Glutamatergic neuron (in vitro differentiated cells): ENCODE results near the gene PPP1R12B. TPM values are rescaled to one million over a fixed set of nuclear protein-coding genes. Genes with fewer than 3 reads are reported as not detected.
"Not testable (repeated sequence)": the region's sequence is repeated elsewhere in the genome, so short reads cannot be mapped to it uniquely, and the experiment has no call there.

Experiments
- DNase-seq: peaks from one replicate; pipeline ENCODE4 v3.0.0; 2022
- H3K27ac Mint-ChIP-seq: one replicate; pipeline ENCODE4 v1.8.0; 2020; ENCODE audit warnings: mild to moderate bottlenecking, mixed read lengths, inconsistent platforms; ENCODE audit not compliant: unreplicated experiment
- H3K27me3 Mint-ChIP-seq: one replicate; pipeline ENCODE4 v1.8.0; 2020; ENCODE audit warnings: mild to moderate bottlenecking, moderate library complexity, mixed read lengths, inconsistent platforms; ENCODE audit not compliant: unreplicated experiment
- H3K36me3 Mint-ChIP-seq: one replicate; pipeline ENCODE4 v1.8.0; 2020; ENCODE audit warnings: mild to moderate bottlenecking, mixed read lengths, inconsistent platforms; ENCODE audit not compliant: unreplicated experiment
- H3K4me1 Mint-ChIP-seq: one replicate; pipeline ENCODE4 v1.8.0; 2020; ENCODE audit warnings: mild to moderate bottlenecking, low read depth, mixed read lengths, inconsistent platforms; ENCODE audit not compliant: unreplicated experiment
- H3K4me3 Mint-ChIP-seq: one replicate; pipeline ENCODE4 v1.8.0; 2020; ENCODE audit warnings: mild to moderate bottlenecking, mixed read lengths, inconsistent platforms; ENCODE audit not compliant: unreplicated experiment
- H3K9me3 Mint-ChIP-seq: one replicate; pipeline ENCODE4 v1.8.0; 2020; ENCODE audit warnings: mild to moderate bottlenecking, moderate library complexity, mixed read lengths, inconsistent platforms; ENCODE audit not compliant: unreplicated experiment
- total RNA-seq: library from RNA; stranded (reverse); fragmentation: NEBNext Ultra II Directional; extraction: Animal tissue kit (Norgen Biotek cat#: 25700); gene quantifications from one replicate; pipeline ENCODE4 v1.2.1, GENCODE V29; 2021; ENCODE audit not compliant: unreplicated experiment
- TF ChIP-seq, protein P1 (sequence below): fragments of 200-600 bp; sonication (generic); IDR thresholded peaks from one replicate; pipeline ENCODE4 v1.5.0; 2021; ENCODE audit not compliant: partially characterized antibody, unreplicated experiment

Gene PPP1R12B
- total RNA-seq, 1 donor from 2014 or later, result 37.3 TPM

- DNase-seq, result no peak
- H3K27me3 Mint-ChIP-seq, result peaks cover 7% of the 10 kb centered on the region
- H3K9me3 Mint-ChIP-seq, result peaks cover 6% of the 10 kb centered on the region
- H3K27ac Mint-ChIP-seq, result no peak overlapping the region
- H3K4me1 Mint-ChIP-seq, result peaks cover 13% of the 10 kb centered on the region
- H3K4me3 Mint-ChIP-seq, result peak overlapping the region; percentile 18
- TF ChIP-seq, protein P1, sequence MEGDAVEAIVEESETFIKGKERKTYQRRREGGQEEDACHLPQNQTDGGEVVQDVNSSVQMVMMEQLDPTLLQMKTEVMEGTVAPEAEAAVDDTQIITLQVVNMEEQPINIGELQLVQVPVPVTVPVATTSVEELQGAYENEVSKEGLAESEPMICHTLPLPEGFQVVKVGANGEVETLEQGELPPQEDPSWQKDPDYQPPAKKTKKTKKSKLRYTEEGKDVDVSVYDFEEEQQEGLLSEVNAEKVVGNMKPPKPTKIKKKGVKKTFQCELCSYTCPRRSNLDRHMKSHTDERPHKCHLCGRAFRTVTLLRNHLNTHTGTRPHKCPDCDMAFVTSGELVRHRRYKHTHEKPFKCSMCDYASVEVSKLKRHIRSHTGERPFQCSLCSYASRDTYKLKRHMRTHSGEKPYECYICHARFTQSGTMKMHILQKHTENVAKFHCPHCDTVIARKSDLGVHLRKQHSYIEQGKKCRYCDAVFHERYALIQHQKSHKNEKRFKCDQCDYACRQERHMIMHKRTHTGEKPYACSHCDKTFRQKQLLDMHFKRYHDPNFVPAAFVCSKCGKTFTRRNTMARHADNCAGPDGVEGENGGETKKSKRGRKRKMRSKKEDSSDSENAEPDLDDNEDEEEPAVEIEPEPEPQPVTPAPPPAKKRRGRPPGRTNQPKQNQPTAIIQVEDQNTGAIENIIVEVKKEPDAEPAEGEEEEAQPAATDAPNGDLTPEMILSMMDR, result no peak
- H3K36me3 Mint-ChIP-seq, result no peaks in the 10 kb centered on the region
These were observed 273.9 kb downstream of the PPP1R12B start for GRCh38 chr1:202622388-202622787.

- H3K4me1 Mint-ChIP-seq, result peaks cover 17% of the 10 kb centered on the region
- peaks cover 10% of the 10 kb centered on the region for H3K27me3 Mint-ChIP-seq
- H3K36me3 Mint-ChIP-seq, result no peaks in the 10 kb centered on the region
- peaks cover 6% of the 10 kb centered on the region for H3K9me3 Mint-ChIP-seq
- H3K27ac Mint-ChIP-seq, result peak overlapping the region; percentile 22
- no peak overlapping the region for H3K4me3 Mint-ChIP-seq
- TF ChIP-seq, protein P1, result no peak
- DNase-seq, result peak; percentile 58
These were observed 274.6 kb downstream of the PPP1R12B start for GRCh38 chr1:202623075-202623474.

DNA sequence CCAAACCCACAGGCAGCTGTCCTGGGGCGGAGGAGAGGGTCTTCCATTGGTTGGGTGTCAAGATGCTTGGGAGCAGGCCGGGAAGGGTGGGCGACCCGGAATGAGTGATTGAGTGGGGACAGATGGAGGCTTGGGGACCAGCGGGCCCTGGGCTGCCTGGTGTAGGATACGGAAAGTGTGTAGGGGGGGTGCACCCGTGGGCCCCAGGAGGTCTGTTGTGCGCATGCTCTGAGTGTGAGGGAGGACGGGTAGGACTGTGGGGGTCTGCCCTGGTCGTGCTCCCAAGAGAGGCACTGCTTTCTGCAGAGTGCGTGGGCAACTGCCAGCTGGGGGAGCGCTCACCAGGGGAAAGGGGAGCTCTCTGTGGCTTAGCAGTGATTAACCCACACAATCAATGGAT lies 275.0 kb downstream of the PPP1R12B start:
- DNase-seq, H3K4me3 Mint-ChIP-seq, H3K9me3 Mint-ChIP-seq, H3K36me3 Mint-ChIP-seq, H3K27me3 Mint-ChIP-seq: not testable (repeated sequence)
- Mint-ChIP-seq H3K4me1 (peaks cover 17% of the 10 kb centered on the region), H3K27ac (peak overlapping the region; percentile 22)

DNA sequence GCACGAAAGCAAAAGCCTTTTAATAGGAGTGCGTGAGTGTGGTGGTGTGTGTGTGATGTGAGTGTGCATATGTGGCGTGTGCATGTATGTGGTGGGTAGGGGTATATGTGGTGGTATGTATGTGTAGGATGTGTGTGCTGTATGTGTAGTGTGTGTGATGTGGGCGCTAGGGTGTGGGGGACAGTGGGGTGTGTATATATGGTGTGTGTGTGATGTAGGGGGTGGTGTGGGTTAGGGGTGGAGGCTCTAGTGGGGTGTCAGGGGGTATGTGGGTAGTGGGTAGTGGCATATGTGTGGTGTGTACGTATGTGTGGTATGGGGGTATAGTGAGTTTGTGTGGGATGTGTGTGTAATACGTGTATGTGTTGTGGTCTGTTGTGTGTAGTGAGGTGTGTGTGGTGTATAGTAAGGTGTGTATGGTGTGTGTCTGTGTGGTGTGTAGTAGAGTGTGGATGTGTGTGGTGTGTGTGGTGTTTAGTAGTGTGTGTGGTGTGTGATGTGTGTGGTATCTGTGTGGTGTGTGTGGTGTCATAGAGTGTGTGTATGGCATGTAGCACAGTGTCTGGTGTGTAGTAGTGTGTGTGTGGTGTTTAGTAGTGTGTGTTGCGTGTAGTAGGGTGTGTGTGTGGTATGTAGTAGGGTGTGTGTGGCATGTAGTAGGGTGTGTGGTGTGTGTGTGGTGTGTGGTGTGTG lies 275.7 kb downstream of the PPP1R12B start:
- Mint-ChIP-seq H3K27me3 (peaks cover 10% of the 10 kb centered on the region), H3K4me3 (no peak overlapping the region), H3K4me1 (peaks cover 17% of the 10 kb centered on the region), H3K9me3 (peaks cover 5% of the 10 kb centered on the region), H3K27ac (no peak overlapping the region), H3K36me3 (no peaks in the 10 kb centered on the region)
- DNase-seq, result no peak
- TF ChIP-seq, protein P1, result no peak

- H3K27ac Mint-ChIP-seq, result no peak overlapping the region
These were observed 276.2 kb downstream of the PPP1R12B start for GRCh38 chr1:202624781-202625108.

More at GRCh38 chr1:202624781-202625108, 276.2 kb downstream of the PPP1R12B start:
- H3K36me3 Mint-ChIP-seq, result no peaks in the 10 kb centered on the region
- no peak overlapping the region for H3K4me3 Mint-ChIP-seq
- peaks cover 5% of the 10 kb centered on the region for H3K9me3 Mint-ChIP-seq
- peaks cover 9% of the 10 kb centered on the region for H3K27me3 Mint-ChIP-seq
- TF ChIP-seq, protein P1, result no peak
- peaks cover 17% of the 10 kb centered on the region for H3K4me1 Mint-ChIP-seq
- no peak for DNase-seq
